Hindlimb muscle (tissue), 1 donor: ENCODE results near the gene PCID2. TPM values are rescaled to one million over a fixed set of nuclear protein-coding genes. Genes with fewer than 3 reads are reported as not detected.

Experiments used
- DNase-seq: peaks from one replicate; pipeline ENCODE4 v3.0.0-alpha.2; 2013
- polyA plus RNA-seq: library from polyadenylated mRNA; unstranded; fragments of 120-200 nt; gene quantifications from one replicate; pipeline ENCODE4 v1.2.1, GENCODE V29; 2013; ENCODE audit not compliant: insufficient read length

The PCID2 gene
- polyA plus RNA-seq, 1 donor = 37.6 TPM

- DNase-seq = no peak
Measured at GRCh38 chr13:113187263-113187669, 21.2 kb downstream of the PCID2 start.

GRCh38 chr13:113186061-113186900 lies 22.2 kb downstream of the PCID2 start:
- no peak for DNase-seq

GRCh38 chr13:113184568-113185440 lies 23.7 kb downstream of the PCID2 start:
- no peak for DNase-seq

- DNase-seq = no peak
Measured at GRCh38 chr13:113183450-113184129, 24.9 kb downstream of the PCID2 start.

GRCh38 chr13:113182046-113182445 lies 26.4 kb downstream of the PCID2 start:
- no peak for DNase-seq

GRCh38 chr13:113179374-113180230 lies 28.9 kb downstream of the PCID2 start:
- no peak for DNase-seq

- DNase-seq = no peak
Measured at GRCh38 chr13:113178896-113179167, 29.6 kb downstream of the PCID2 start.

GRCh38 chr13:113178070-113178895 lies 30.2 kb downstream of the PCID2 start:
- DNase-seq = no peak

- DNase-seq = no peak
Measured at GRCh38 chr13:113176822-113177221, 31.6 kb downstream of the PCID2 start.

- DNase-seq = no peak
Measured at GRCh38 chr13:113176280-113176679, 32.2 kb downstream of the PCID2 start.

- no peak for DNase-seq
Measured at GRCh38 chr13:113172419-113172926, 36.0 kb downstream of the PCID2 start.

- DNase-seq = no peak
Measured at GRCh38 chr13:113171250-113172125, 37.0 kb downstream of the PCID2 start.

- DNase-seq = no peak
Measured at GRCh38 chr13:113170511-113170910, 38.0 kb downstream of the PCID2 start.

GRCh38 chr13:113169277-113170272 lies 38.9 kb downstream of the PCID2 start:
- DNase-seq = no peak

- no peak for DNase-seq
Measured at GRCh38 chr13:113168211-113168610, 40.3 kb downstream of the PCID2 start.

- no peak for DNase-seq
Measured at GRCh38 chr13:113167575-113167974, 40.9 kb downstream of the PCID2 start.

- DNase-seq = no peak
Measured at GRCh38 chr13:113167155-113167554, 41.3 kb downstream of the PCID2 start.

GRCh38 chr13:113166681-113167080 lies 41.8 kb downstream of the PCID2 start:
- no peak for DNase-seq

- DNase-seq = no peak
Measured at GRCh38 chr13:113166266-113166665, 42.2 kb downstream of the PCID2 start.
